Muscle layer of colon (tissue), 2 donors: ENCODE results near the gene TOB2.

Experiments used
- H3K27ac ChIP-seq: one replicate; pipeline ENCODE4 v1.7.0; 2013; ENCODE audit warnings: low read depth, mild to moderate bottlenecking, low read length, moderate library complexity
- H3K27me3 ChIP-seq, 2 donors: one replicate each; pipeline ENCODE4 v1.7.0; 2013; ENCODE audit warnings: low read length in 2 of 2, mild to moderate bottlenecking in 2 of 2; ENCODE audit not compliant: insufficient read depth in 2 of 2, control insufficient read depth in 1 of 2
- H3K36me3 ChIP-seq: one replicate; pipeline ENCODE4 v1.7.0; 2013; ENCODE audit warnings: mild to moderate bottlenecking, low read length; ENCODE audit not compliant: insufficient read depth
- H3K4me1 ChIP-seq: one replicate; pipeline ENCODE4 v1.7.0; 2013; ENCODE audit warnings: mild to moderate bottlenecking, low read length; ENCODE audit not compliant: insufficient read depth
- H3K4me3 ChIP-seq, 2 donors: one replicate each; pipeline ENCODE4 v1.7.0; 2013; ENCODE audit warnings: low read length in 2 of 2, low read depth in 1 of 2, mild to moderate bottlenecking in 1 of 2, moderate library complexity in 1 of 2
- H3K9ac ChIP-seq: one replicate; pipeline ENCODE4 v1.7.0; 2013; ENCODE audit warnings: low read length
- H3K9me3 ChIP-seq: one replicate; pipeline ENCODE4 v1.7.0; 2013; ENCODE audit warnings: mild to moderate bottlenecking, low read length
- donor health status: abdominal sarcoma.
- donor health status: Adenocarcinoma of cecum.

The TOB2 gene

DNA sequence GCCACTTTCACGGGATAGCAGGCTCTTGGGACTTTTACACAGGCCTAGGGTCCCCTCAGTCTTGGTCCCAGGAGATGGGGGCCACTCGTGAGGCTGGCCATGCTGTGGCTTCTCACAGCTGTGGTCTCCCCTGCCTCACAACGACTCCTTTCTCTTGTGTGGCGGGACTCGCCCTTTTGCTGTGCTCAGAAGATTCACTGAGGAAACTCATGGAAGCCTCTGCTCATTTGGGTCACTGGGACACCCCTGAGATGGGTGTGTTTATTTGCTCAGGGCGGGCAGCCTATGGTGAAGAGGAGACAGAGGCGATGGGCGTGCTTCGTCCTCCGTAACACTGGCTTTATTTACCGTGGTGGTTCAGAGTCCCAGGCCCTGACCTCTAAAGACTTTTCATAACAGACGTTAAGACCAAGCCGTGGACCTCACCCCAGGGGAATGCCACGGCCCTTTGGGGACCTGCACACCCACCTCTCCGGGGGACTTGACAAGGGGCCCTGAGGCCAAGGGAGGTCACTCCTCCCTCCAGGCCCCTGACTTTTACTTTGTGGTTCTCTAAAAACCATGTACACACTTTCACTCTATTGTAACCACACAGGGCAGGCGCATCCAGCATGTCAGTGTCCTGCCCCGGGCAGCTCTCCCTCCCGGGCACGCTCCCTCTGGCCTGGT is 49.3 kb downstream of the TOB2 start:
- Histone ChIP-seq H3K27ac (no peak overlapping the region), H3K9ac (no peak overlapping the region), H3K4me1 (peaks cover 13% of the 10 kb centered on the region), H3K27me3 (no peaks in the 10 kb centered on the region), H3K4me3 (no peak overlapping the region), H3K36me3 (peaks cover 58% of the 10 kb centered on the region), H3K9me3 (no peaks in the 10 kb centered on the region)

DNA sequence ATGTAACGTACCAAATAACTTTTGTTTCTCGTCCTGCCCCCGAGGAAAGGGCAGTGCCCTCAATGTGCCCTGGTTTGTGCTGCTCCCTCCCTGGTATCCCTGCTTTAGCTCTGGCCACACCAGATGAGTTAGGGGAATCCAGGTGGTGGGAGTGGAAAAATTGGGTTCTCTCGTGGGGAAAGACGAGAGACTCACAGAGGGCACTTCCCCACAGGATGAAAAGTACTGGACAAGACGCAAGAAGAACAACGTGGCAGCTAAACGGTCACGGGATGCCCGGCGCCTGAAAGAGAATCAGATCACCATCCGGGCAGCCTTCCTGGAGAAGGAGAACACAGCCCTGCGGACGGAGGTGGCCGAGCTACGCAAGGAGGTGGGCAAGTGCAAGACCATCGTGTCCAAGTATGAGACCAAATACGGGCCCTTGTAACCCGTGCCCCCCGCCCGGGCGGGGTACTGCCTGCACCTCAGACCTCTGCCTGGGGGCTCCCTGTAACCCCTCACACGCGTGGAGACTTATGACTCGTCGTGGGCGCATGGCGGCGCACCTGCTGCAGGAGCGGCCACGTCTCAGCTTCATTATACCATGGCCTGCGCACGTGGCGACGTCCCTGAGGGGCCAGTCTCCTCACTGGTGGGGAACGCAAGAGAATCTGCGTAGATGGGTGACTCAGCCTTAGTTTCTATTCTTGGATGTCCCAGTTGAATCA is 50.9 kb downstream of the TOB2 start:
- Histone ChIP-seq H3K4me3 (no peak overlapping the region), H3K9me3 (no peaks in the 10 kb centered on the region), H3K4me1 (no peaks in the 10 kb centered on the region), H3K27ac (no peak overlapping the region), H3K36me3 (peaks cover 63% of the 10 kb centered on the region), H3K27me3 (no peaks in the 10 kb centered on the region), H3K9ac (no peak overlapping the region)

DNA sequence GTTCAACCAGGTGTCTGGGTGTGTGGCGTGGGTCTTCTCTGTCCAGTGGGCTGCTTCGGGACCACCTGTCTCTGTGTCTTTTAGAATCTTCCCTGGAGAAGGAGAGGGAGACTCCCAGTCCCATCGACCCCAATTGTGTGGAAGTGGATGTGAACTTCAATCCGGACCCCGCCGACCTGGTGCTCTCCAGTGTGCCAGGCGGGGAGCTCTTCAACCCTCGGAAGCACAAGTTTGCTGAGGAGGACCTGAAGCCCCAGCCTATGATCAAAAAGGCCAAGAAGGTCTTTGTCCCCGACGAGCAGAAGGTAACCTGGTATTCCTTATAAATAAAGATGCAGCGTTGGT is 52.6 kb downstream of the TOB2 start:
- H3K36me3 ChIP-seq: peaks cover 66% of the 10 kb centered on the region
- H3K27me3 ChIP-seq: no peaks in the 10 kb centered on the region
- H3K9ac ChIP-seq: no peak overlapping the region
- H3K4me3 ChIP-seq: no peak overlapping the region
- no peak overlapping the region for H3K27ac ChIP-seq
- H3K4me1 ChIP-seq: no peaks in the 10 kb centered on the region
- no peaks in the 10 kb centered on the region for H3K9me3 ChIP-seq

DNA sequence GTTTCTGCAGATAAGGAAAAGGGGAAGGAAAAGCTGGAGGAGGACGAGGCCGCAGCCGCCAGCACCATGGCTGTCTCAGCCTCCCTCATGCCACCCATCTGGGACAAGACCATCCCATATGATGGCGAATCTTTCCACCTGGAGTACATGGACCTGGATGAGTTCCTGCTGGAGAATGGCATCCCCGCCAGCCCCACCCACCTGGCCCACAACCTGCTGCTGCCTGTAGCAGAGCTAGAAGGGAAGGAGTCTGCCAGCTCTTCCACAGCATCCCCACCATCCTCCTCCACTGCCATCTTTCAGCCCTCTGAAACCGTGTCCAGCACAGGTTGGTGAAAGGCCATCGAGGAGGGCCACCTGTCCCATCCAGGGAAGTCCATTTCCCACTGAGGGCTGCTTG is 59.3 kb downstream of the TOB2 start:
- Histone ChIP-seq H3K4me1 (peaks cover 14% of the 10 kb centered on the region), H3K9ac (no peak overlapping the region), H3K36me3 (peaks cover 28% of the 10 kb centered on the region), H3K27me3 (no peaks in the 10 kb centered on the region), H3K9me3 (no peaks in the 10 kb centered on the region), H3K27ac (no peak overlapping the region), H3K4me3 (no peak overlapping the region)

GRCh38 chr22:41384128-41384527 is 62.5 kb downstream of the TOB2 start:
- Histone ChIP-seq H3K9ac (peak overlapping the region; percentile 38), H3K36me3 (peaks cover 15% of the 10 kb centered on the region), H3K27me3 (no peaks in the 10 kb centered on the region), H3K4me3 (no peak overlapping the region), H3K9me3 (no peaks in the 10 kb centered on the region), H3K4me1 (peaks cover 23% of the 10 kb centered on the region), H3K27ac (no peak overlapping the region)
